ENCODE results near the gene PPY. TPM values are rescaled to one million over a fixed set of nuclear protein-coding genes. Genes with fewer than 3 reads are reported as not detected.

The PPY gene
- total RNA-seq, 1 experiment from 2014 or later, result not detected

- DNase-seq (ENCODE audit: low read depth, low spot score) (no peak), ATAC-seq (no peak)
- H3K9me3 ChIP-seq (ENCODE audit: control insufficient read depth, insufficient read depth, low read depth, low read length), result no peaks in the 10 kb centered on the region
- no peaks in the 10 kb centered on the region for H3K27me3 ChIP-seq (ENCODE audit: control insufficient read depth, insufficient read depth, low read length)
- in situ Hi-C loops (cut with HindIII; ENCODE audit: low pct_unique_long_range_greater_than_20kb, low sequenced_read_pairs), result no loop called here
- H3K4me1 ChIP-seq (ENCODE audit: control insufficient read depth, insufficient read depth, low read length), result peaks cover 3% of the 10 kb centered on the region
- TF ChIP-seq TCF7L2 (IDR thresholded peaks at IDR 0.05; ENCODE audit: low read depth, low read length) (no peak), REST (IDR thresholded peaks at IDR 0.05; ENCODE audit: insufficient read depth in 1 of 2, low read depth in 2 of 2, low read length in 1 of 2) (no peak), SIN3A (IDR thresholded peaks at IDR 0.05; ENCODE audit: borderline replicate concordance, insufficient read depth, low read depth, low read length) (no peak), POLR2AphosphoS5 (IDR thresholded peaks at IDR 0.05; ENCODE audit: low read depth, low read length) (no peak), CTCF (IDR thresholded peaks at IDR 0.05) (no peak)
- intact Hi-C loops (cut with micrococcal nuclease; ENCODE audit: unreplicated experiment), result no loop called here
- ChIA-PET POLR2A (no interaction called here), CTCF (no interaction called here)
- no TSS peak for BruUV-seq (replicated peaks)
- H3K27ac ChIP-seq (ENCODE audit: low read length), result no peak overlapping the region
- H3K36me3 ChIP-seq (ENCODE audit: control insufficient read depth, insufficient read depth, low read length), result no peaks in the 10 kb centered on the region
- H3K4me3 ChIP-seq (ENCODE audit: low read depth in 2 of 2, low read length in 2 of 2), result no peak overlapping the region
Observed at GRCh38 chr17:43982171-43982570, 39.9 kb upstream of the PPY start.

GRCh38 chr17:43979671-43980070 is 37.4 kb upstream of the PPY start:
- DNase-seq (ENCODE audit: low read depth, low spot score), result no peak
- ChIA-PET CTCF (interaction anchor here (0.7 to 0.9 kb wide), 3 partner anchors 33 to 543 kb away, joined by 3 to 7 read pairs (median 5); no protein-coding TSS in a partner anchor), POLR2A (interaction anchor here (0.5 to 0.6 kb wide), 2 partner anchors 29 to 77 kb away, joined by 3 read pairs; no protein-coding TSS in a partner anchor)
- intact Hi-C loops (cut with micrococcal nuclease; ENCODE audit: unreplicated experiment) (no loop called here), in situ Hi-C loops (cut with HindIII; ENCODE audit: low pct_unique_long_range_greater_than_20kb, low sequenced_read_pairs) (no loop called here)
- Histone ChIP-seq H3K36me3 (ENCODE audit: control insufficient read depth, insufficient read depth, low read length) (no peaks in the 10 kb centered on the region), H3K4me1 (ENCODE audit: control insufficient read depth, insufficient read depth, low read length) (peaks cover 3% of the 10 kb centered on the region), H3K27ac (ENCODE audit: low read length) (no peak overlapping the region), H3K27me3 (ENCODE audit: control insufficient read depth, insufficient read depth, low read length) (no peaks in the 10 kb centered on the region), H3K9me3 (ENCODE audit: control insufficient read depth, insufficient read depth, low read depth, low read length) (no peaks in the 10 kb centered on the region), H3K4me3 (ENCODE audit: low read depth in 2 of 2, low read length in 2 of 2) (no peak overlapping the region)
- no TSS peak for BruUV-seq (replicated peaks)
- TF ChIP-seq POLR2AphosphoS5 (IDR thresholded peaks at IDR 0.05; ENCODE audit: low read depth, low read length) (no peak), REST (IDR thresholded peaks at IDR 0.05; ENCODE audit: insufficient read depth in 1 of 2, low read depth in 2 of 2, low read length in 1 of 2) (no peak), TCF7L2 (IDR thresholded peaks at IDR 0.05; ENCODE audit: low read depth, low read length) (no peak), SIN3A (IDR thresholded peaks at IDR 0.05; ENCODE audit: borderline replicate concordance, insufficient read depth, low read depth, low read length) (no peak), CTCF (IDR thresholded peaks at IDR 0.05) (no peak)
- ATAC-seq, result no peak
